Keratinocyte (primary cell): Measurements from ENCODE around the gene LGALS12. TPM values are rescaled to one million over a fixed set of nuclear protein-coding genes. Genes with fewer than 3 reads are reported as not detected.

Source experiments
- DNase-seq: peaks from one replicate; pipeline ENCODE4 v3.0.0-alpha.2; 2011; ENCODE audit warnings: low read depth, missing footprints, low spot score
- FAIRE-seq: peaks from 2 replicates; lab custom pipeline; 2011; peaks lifted over from hg19 to GRCh38; lab: Jason Lieb, UNC
- H2AFZ ChIP-seq: 2 replicates; pipeline ENCODE4 v1.6.0; 2012; ENCODE audit warnings: low read length, control low read depth, inconsistent platforms; ENCODE audit not compliant: control insufficient read depth
- H3K27ac ChIP-seq: 2 replicates; pipeline ENCODE4 v1.5.1; 2011; ENCODE audit warnings: low read length; ENCODE audit not compliant: control insufficient read depth, insufficient read depth
- H3K27me3 ChIP-seq: 3 replicates; pipeline ENCODE4 v1.6.0; 2011; ENCODE audit warnings: low read length; ENCODE audit not compliant: control insufficient read depth, insufficient read depth; ENCODE audit errors: extremely low read depth
- H3K36me3 ChIP-seq, 2 experiments: 2 replicates in 1 of 2; 3 replicates in 1 of 2; pipeline ENCODE4 v1.5.1; 2011; ENCODE audit warnings: low read length in 2 of 2, mild to moderate bottlenecking in 1 of 2; ENCODE audit not compliant: control insufficient read depth in 2 of 2, insufficient read depth in 2 of 2; ENCODE audit errors: extremely low read depth in 1 of 2
- H3K4me1 ChIP-seq: 3 replicates; pipeline ENCODE4 v1.5.1; 2011; ENCODE audit warnings: low read length; ENCODE audit not compliant: control insufficient read depth, insufficient read depth; ENCODE audit errors: extremely low read depth
- H3K4me2 ChIP-seq: 3 replicates; pipeline ENCODE4 v1.6.0; 2011; ENCODE audit warnings: low read depth, low read length; ENCODE audit not compliant: control insufficient read depth, insufficient read depth; ENCODE audit errors: extremely low read depth
- H3K4me3 ChIP-seq, 3 experiments: fragments of 200-600 bp in 1 of 3; sonication (generic) in 1 of 3; 2 replicates in 2 of 3; 3 replicates in 1 of 3; pipeline ENCODE4 v1.5.1; 2011 to 2016; ENCODE audit warnings: low read length in 3 of 3, mild to moderate bottlenecking in 3 of 3, control low read depth in 2 of 3, inconsistent platforms in 1 of 3, low read depth in 1 of 3, mixed read lengths in 1 of 3, mixed run types in 1 of 3, moderate library complexity in 1 of 3; ENCODE audit not compliant: control insufficient read depth in 2 of 3, insufficient read depth in 2 of 3; ENCODE audit errors: extremely low read depth in 1 of 3
- H3K79me2 ChIP-seq: 2 replicates; pipeline ENCODE4 v1.6.0; 2012; ENCODE audit warnings: low read length; ENCODE audit not compliant: control insufficient read depth, insufficient read depth
- H3K9ac ChIP-seq: 3 replicates; pipeline ENCODE4 v1.6.0; 2011; ENCODE audit warnings: low read length; ENCODE audit not compliant: control insufficient read depth, insufficient read depth; ENCODE audit errors: extremely low read depth
- H3K9me1 ChIP-seq: 3 replicates; pipeline ENCODE4 v1.6.0; 2011; ENCODE audit warnings: low read length; ENCODE audit not compliant: control insufficient read depth, insufficient read depth; ENCODE audit errors: extremely low read depth
- H3K9me3 ChIP-seq: 2 replicates; pipeline ENCODE4 v1.5.1; 2012; ENCODE audit warnings: low read depth, low read length; ENCODE audit not compliant: control insufficient read depth
- H4K20me1 ChIP-seq: 3 replicates; pipeline ENCODE4 v1.6.0; 2011; ENCODE audit warnings: low read length; ENCODE audit not compliant: control insufficient read depth, insufficient read depth; ENCODE audit errors: extremely low read depth
- EZH2 ChIP-seq: IDR thresholded peaks from one replicate; pipeline ENCODE4 v1.6.1; 2012; ENCODE audit warnings: inconsistent platforms, mild to moderate bottlenecking, low read length, moderate library complexity
- dilution Hi-C: fragments of 300-500 bp; cut with MboI; formaldehyde crosslinking; loops from one replicate; pipeline ENCODE4 v1.7.0; 2020; ENCODE audit warnings: low sequenced_read_pairs; ENCODE audit not compliant: extremely low pct_ligation_motif_present
- polyA plus RNA-seq, 5 experiments: library from polyadenylated mRNA; depleted of rRNA in 3 of 5; stranded (reverse) in 3 of 5; stranded (forward) in 1 of 5; unstranded in 1 of 5; fragments of >200 nt; gene quantifications; 1 replicate in 1 of 5; 2 replicates in 3 of 5; 3 replicates in 1 of 5; pipeline versions ENCODE4 v1.2.1 to v1.2.3, GENCODE V29; 2011 to 2012; ENCODE audit warnings: missing spikeins in 2 of 5, low read depth in 1 of 5, low replicate concordance in 1 of 5
- TF ChIP-seq, protein P1 (sequence below), 3 experiments: IDR thresholded peaks in 1 of 3; conservative IDR thresholded peaks in 1 of 3; optimal IDR thresholded peaks in 1 of 3; 2 replicates in 2 of 3; 3 replicates in 1 of 3; pipeline versions ENCODE3 to v1.5.1; 2011; ENCODE audit warnings: low read length in 3 of 3, mild to moderate bottlenecking in 3 of 3, moderate library complexity in 2 of 3, control low read depth in 1 of 3, inconsistent platforms in 1 of 3; ENCODE audit not compliant: insufficient read depth in 2 of 3; ENCODE audit errors: extremely low read depth in 1 of 3

Gene LGALS12
- polyA plus RNA-seq, 1 donor (not counting 4 experiments of a cell fraction or from before 2014, with no cell fraction given), result not detected

DNA sequence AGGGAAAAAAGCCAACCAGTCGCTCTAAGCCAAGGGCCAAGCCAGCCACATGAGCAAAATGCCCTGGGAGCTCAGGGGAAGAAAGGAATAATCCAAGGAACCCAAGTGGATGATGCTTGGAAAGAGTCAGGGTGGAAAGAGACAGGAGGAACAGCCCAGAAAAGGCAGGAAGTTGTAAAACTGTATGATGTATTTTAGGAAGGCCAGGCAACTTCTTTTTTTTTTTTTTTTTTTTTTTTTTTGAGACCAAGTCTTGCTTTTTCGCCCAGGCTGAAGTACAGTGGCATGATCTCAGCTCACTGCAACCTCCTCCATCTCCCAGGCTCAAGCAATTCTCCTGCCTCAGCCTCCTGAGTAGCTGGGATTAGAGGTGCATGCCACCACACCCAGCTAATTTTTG, 1.6 kb downstream of the LGALS12 start:
- DNase-seq, result no peak
- dilution Hi-C loops, result no loop called here
- Histone ChIP-seq H3K4me2 (no peak overlapping the region), H3K4me1 (no peaks in the 10 kb centered on the region), H3K4me3 (no peak overlapping the region), H3K36me3 (no peaks in the 10 kb centered on the region), H3K9me1 (no peaks in the 10 kb centered on the region), H3K9ac (no peak overlapping the region), H4K20me1 (no peaks in the 10 kb centered on the region), H3K9me3 (no peaks in the 10 kb centered on the region), H3K27ac (no peak overlapping the region), H2AFZ (no peak overlapping the region), H3K79me2 (no peaks in the 10 kb centered on the region), H3K27me3 (no peaks in the 10 kb centered on the region)
- no peak for FAIRE-seq
- TF ChIP-seq, protein P1, sequence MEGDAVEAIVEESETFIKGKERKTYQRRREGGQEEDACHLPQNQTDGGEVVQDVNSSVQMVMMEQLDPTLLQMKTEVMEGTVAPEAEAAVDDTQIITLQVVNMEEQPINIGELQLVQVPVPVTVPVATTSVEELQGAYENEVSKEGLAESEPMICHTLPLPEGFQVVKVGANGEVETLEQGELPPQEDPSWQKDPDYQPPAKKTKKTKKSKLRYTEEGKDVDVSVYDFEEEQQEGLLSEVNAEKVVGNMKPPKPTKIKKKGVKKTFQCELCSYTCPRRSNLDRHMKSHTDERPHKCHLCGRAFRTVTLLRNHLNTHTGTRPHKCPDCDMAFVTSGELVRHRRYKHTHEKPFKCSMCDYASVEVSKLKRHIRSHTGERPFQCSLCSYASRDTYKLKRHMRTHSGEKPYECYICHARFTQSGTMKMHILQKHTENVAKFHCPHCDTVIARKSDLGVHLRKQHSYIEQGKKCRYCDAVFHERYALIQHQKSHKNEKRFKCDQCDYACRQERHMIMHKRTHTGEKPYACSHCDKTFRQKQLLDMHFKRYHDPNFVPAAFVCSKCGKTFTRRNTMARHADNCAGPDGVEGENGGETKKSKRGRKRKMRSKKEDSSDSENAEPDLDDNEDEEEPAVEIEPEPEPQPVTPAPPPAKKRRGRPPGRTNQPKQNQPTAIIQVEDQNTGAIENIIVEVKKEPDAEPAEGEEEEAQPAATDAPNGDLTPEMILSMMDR (optimal IDR thresholded peaks at IDR 0.05 in 1 of 3, IDR thresholded peaks at IDR 0.05 in 1 of 3, conservative IDR thresholded peaks at IDR 0.05 in 1 of 3; ENCODE audit: extremely low read depth in 1 of 3, insufficient read depth in 2 of 3, low read length in 3 of 3), result no peak
- TF ChIP-seq EZH2, result no peak

DNA sequence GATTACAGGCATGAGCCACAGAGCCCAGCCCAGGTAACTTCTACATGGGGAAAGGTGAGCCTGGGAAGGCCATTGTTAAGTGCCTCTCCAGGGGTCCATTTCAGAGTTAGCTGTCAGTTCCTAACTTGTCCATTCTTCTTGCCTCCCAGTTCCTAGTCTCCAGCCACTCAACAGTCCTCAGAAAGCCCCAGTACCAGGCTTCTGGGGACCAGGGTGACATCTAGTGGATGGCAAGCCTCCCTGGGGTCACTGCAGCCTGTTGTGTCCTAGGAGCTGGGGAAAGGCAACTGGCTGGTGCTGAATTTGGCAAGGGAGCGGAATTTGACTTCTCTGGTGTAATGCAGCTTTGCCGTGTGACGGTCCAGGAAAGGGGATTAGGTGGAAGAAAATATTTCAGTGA, 2.1 kb downstream of the LGALS12 start:
- no peak overlapping the region for H3K4me2 ChIP-seq
- H3K9me1 ChIP-seq, result no peaks in the 10 kb centered on the region
- no peaks in the 10 kb centered on the region for H3K27me3 ChIP-seq
- no peak overlapping the region for H3K27ac ChIP-seq
- H2AFZ ChIP-seq, result no peak overlapping the region
- TF ChIP-seq EZH2, result no peak
- TF ChIP-seq, protein P1 (optimal IDR thresholded peaks at IDR 0.05 in 1 of 3, IDR thresholded peaks at IDR 0.05 in 1 of 3, conservative IDR thresholded peaks at IDR 0.05 in 1 of 3; ENCODE audit: extremely low read depth in 1 of 3, insufficient read depth in 2 of 3, low read length in 3 of 3), result peak in 2 of 3 experiments; percentile 26 to 29
- no peak overlapping the region for H3K4me3 ChIP-seq
- DNase-seq (no peak), FAIRE-seq (no peak)
- H3K9me3 ChIP-seq, result no peaks in the 10 kb centered on the region
- H3K79me2 ChIP-seq, result no peaks in the 10 kb centered on the region
- no peaks in the 10 kb centered on the region for H3K36me3 ChIP-seq
- dilution Hi-C loops, result no loop called here
- no peak overlapping the region for H3K9ac ChIP-seq
- H3K4me1 ChIP-seq, result no peaks in the 10 kb centered on the region
- no peaks in the 10 kb centered on the region for H4K20me1 ChIP-seq
